Stimulated activated naive CD4-positive, alpha-beta T cell (primary cell): ENCODE results near the gene SYT11.
"Not testable (repeated sequence)": the region's sequence is repeated elsewhere in the genome, so short reads cannot be mapped to it uniquely, and the experiment has no call there.

Experiments
- DNase-seq, 6 experiments: peaks; one replicate each; lab custom pipeline; 2025; lab: John Stamatoyannopoulos, UW

Gene SYT11

DNA sequence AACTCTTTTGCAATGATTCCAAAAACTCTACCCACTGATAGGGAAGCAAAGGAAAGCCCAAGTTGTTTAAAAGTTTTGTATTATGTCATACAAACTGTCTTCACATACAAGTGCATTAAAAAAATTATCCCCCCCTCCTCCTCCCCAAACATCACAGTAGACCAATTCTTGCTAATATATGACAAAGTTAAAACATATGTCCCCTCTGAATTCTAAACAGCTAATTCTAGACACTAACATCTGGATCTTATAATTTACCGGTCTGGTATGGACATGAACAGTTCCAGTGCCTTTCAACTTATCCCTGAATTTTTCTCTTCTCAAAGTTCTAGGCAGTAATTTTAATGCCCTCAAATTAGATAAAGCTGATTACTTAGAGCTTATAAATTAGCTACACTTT lies 38.4 kb downstream of the SYT11 start:
- no peak for DNase-seq

DNA sequence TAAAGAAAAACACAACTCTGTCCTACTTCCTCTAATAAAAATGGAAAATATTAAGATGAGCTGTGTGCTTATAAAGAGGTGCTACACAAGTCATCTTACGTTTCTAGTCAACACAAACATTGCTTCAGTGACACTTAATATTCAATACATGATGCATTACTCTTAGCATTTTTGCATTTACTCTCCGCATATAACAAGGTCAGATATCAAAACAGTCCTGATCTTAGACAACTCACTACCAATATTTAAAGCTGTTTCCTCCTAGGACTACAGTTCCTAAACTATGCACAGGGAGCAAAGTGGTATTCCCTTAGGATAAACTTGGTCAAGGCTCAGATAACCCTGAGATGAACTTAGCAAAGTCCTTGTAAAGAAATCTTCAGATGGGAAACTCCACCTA lies 39.5 kb downstream of the SYT11 start:
- no peak for DNase-seq

DNA sequence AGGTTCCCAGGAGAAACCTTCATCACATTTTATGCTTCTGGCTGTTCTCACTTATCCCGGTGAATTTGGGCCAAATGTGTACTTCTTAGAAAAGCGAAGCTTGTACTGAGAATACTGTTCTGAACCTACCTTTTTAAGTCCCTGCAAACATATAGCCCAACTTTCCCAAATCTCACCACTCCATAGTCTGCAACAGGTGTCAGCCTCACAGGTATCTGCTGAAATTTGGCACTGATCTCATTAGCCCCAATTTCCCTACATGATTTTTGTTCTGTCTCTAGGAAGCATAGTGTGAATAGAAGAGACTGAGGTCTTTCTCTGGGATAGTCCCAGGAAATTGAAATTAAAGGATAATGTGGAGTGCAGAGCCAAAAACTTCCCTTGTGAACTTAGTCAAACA lies 40.3 kb downstream of the SYT11 start:
- no peak for DNase-seq

DNA sequence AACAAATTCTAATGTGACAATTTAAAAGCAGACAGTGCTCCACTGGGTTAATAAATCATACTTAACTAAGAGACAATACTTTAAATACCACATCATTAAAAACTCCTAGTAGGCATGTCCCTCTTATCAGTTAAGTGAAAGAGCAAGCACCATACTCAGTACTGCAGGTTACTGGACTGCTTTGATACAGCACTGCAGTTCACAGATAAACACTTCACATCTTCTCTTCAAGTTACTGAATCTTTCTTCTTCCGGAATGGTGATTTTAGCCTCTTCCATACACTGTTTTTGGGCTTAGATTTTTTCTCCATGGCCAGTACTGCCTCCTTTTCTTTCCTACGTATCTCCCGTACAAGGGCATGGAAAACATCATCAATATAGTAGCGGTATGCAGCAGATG lies 40.8 kb downstream of the SYT11 start:
- DNase-seq: no peak

DNA sequence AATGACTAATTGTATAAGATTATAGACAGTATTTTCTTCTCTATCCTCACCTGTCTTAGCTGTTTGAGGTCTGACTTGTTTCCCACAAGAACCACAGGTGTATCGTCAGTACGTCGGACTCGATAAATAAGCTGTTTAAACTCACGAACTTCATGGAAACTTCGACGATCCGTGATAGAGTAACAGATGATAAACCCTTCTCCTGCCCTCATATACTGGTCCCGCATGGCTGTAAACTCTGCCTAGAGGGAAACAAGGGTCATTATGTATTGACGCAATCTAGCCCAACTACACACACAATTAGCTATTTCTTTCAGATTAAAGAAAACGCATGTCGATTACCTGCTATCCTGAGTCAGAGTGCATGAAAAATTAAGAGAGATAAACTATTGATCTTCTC lies 44.9 kb downstream of the SYT11 start:
- no peak for DNase-seq

DNA sequence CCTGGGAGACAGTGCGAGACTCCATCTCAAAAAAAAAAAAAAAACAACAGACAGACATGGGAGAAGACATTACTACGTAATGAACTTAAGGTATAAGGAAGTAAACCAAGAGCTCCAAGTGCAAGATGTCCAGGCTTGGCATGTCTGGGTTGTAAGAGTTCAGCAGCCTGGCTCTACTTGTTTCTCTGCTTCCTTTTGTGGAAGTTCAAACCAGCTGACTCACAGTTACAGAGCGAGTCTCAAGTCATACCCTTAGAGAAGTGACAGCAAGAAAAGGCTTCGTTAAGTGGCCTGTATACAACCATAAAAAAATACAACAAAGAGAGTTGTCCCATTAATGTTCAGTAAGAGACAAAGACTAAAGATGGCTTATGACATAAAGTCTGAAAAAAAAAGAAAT lies 50.5 kb downstream of the SYT11 start:
- no peak for DNase-seq

DNA sequence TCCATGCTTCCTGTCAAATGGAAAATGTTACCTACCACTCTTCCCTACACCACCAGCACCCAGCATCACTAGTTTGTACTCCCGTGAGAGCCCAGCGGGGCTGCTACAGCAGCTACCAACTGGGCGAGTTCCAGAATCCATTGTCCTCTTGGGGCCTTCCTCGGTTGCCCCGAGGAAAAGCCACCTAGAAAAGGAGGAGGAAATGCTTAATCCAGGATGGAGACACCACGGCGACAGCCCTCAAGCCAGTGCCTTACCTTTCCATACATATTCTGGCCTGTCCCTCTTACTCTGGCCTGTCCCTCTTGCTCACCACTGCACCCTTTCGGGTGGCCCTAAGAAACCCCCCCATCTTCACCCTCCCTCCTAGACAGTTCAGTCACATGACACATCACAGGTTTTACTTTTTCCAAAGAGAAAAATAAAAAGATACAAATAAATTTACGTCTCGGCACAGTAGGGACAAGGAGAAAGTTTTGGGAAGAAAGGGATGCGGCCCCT lies 51.3 kb downstream of the SYT11 start:
- DNase-seq: peak in 1 of 6 experiments; percentile 25

DNA sequence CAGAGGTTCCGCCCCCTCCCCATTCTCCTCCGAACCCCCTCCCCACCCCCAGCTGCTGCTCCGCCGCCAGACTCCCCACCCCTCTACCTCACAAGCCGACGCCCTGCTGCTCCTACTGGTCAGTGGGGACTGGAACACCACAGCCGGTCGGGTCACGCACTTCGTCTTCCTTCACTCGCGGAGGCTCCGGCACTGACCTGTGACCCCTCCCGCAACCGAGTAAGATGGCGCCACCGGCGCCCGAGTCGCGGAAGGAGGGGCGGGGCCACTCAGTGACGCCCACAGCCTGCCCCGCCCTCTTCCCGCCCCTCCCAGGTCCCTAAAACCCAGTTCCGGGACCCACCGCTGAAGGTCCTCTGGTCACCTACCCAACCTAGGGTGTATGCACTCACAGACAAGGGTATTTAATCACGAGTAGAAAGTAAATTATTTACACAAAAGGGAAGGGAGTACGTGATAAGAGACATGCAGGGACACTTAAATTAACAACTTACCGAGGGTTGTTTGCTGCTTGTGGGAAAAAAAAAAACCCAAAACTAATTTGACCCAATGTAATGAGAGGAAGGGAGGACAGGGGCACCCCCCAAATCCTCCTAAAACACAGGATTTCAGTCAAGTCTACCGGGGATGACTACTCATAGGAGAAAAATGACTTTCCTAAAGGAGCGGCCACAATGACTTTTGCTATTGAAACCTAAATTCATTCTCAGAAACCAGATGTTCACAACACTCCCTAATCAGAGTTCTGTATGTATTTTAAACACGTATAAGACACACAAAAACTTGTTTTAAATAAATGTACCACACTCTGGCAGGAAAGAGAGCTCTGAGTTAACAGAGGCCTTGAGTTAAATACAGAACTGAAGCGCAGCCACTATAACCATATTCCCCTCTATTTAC lies 52.0 kb downstream of the SYT11 start, which contains the start of gene RIT1:
RIT1 (minus strand) TSS at position 194 of the 900 bp plus-strand sequence. CDS start 588 bp downstream, outside the sequence.
- DNase-seq: peak; percentile 62 to 83 (median 78)

DNA sequence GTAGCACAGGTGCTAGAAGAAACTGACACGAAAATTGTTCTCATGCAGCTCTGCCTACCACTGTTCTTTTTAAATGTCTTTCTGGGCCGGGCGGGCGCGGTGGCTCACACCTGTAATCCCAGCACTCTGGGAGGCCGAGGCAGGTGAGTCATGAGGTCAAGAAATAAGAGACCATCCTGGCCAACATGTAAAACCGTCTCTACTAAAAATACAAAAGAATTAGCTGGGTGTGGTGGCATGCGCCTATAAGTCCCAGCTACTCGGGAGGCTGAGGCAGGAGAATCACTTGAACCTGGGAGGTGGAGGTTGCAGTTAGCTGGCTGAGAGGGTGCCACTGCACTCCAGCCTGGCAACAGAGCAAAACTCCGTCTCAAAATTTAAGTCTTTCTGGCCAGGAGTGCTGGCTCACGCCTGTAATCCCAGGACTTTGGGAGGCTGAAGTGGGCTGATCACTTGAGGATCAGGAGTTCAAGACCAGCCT lies 52.7 kb downstream of the SYT11 start:
- DNase-seq: no peak

DNA sequence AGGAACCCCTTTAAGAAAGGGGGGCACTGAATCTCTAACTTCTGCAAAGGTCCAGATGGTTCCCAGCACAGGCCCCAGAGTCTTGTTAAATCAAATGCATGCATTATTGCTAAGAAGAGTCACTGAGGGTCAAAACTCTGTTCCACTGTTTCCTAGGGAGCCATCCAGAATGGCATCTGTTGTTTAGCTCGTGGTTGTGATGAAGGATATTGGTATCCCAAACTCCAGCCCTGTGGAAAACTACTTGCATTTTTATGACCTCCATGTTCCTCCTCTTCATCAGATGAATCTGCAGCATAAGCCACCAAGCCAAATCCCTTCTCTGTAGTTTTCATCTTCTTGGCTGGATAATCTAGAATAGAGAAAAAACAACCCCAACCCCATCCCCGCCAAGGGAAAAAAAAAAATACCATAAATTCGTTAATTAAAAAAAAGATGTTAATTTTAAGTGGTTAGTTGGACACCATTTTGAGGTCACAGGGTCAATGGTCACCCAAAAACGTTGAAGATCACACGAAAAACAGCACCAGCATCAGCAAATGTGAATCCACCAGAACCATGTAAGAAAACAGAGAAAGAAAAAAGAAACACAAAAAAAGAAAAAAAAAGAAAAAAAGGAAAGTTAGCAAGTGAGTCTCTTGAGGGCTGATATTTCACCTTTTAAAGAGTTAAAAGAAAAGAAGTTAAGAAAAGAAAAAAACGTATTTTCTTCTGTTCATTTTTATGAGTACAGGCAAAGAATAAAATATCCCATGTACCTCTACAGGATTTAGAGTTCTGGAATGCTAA lies 54.8 kb downstream of the SYT11 start:
- no peak for DNase-seq

DNA sequence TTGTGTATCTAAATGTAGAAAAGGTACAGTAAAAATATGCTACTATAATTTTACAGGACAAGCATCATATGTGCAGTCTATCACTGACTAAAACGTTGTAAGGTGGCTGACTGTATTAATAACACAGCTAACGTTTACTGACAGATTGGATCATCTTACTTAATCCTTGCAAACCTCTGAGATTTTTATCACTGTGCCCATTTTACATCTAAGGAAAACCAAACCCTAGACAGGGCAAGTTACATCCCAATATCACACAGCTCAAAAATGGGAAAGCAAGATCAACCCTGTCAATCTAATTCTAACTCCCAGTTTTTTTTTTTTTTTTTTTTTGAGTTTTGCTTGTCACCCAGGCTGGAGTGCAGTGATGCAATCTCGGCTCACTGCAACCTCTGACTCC lies 59.3 kb downstream of the SYT11 start:
- DNase-seq: no peak

DNA sequence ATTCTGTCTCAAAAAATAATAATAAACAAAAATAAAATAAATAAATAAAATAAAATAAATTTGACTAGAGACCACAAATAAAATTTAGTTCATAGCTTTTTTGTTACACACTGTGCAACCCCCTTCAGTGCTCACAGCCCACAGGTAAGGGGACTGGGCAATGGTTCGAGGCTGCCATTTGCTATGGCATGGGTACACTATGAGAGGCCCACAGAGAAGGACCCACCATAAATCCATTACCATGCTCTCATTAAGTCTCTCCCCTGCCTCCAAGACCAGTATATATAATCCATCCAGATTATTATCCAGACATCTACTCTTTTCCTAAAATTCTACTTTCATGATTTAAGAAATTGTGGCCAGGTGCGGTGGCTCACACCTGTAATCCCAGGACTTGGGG lies 60.4 kb downstream of the SYT11 start:
- no peak for DNase-seq

DNA sequence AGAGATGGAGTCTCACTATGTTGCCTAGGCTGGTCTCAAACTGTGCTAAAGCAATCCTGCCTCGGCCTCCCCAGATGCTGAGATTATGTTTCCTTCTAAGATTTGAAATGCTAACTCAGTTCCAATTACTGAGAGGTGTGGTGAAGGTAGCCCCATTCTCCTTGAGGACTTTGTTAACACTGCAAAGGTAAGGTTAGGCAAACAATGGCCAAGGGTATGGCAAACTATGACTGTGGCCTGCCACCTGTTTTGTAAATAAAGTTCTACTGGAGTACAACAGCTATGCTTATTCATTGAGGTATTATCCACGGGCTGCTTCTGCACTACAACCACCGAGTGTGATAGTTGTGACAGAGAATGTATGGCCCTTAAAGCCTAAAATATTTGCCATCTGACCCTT lies 61.4 kb downstream of the SYT11 start:
- no peak for DNase-seq

DNA sequence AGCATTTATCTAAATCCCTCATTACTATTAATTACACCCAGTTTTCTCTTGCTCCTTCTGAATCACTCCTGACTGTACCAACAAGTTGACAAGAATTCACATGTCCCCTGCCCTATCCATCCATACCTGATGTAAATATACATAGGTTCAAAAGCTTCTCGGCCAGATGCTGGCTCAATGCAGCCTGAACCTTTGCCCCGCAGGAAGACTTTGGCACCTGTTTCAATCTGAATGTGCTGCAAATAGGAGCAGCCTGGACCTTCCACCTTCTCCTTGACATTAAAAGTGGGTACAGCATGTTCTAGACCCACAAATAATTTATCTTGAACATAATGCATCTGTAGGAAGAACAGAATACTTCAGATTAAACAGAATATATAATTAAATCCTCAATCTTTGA lies 66.1 kb downstream of the SYT11 start:
- DNase-seq: no peak

DNA sequence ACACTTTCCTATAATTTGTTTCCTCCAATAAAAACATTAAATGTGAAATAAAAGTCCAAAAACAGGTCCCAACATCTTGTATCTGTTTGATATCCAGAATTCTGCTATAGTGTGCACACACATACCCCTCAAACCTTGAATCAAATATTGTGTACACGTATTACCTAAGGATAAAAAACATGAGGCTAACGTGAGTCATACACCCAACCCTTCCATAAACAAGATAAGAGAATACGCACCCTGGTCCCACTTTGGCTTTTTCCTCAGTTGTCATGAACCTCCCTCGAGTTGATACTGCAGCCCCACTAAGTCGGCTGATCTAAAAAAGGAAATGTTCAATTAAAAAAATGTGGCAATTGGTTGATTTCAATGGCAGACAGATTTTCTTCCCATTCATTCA lies 69.7 kb downstream of the SYT11 start:
- DNase-seq: no peak

DNA sequence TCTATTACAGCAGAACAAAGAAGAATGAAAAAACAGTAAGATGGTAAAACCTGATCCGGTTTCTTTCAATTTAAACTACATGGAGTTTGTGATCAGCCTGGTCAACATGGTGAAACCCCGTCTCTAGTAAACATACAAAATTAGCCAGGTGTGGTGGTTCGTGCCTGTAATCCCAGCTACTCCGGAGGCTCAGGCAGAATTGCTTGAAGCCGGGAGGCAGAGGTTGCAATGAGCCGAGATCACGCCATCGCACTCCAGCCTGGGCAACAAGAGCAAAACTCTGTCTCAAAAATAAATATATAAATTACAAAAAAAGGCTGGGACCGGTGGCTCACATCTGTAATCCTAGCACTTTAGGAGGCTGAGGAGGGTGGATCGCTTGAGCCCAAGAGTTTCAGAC lies 71.4 kb downstream of the SYT11 start:
- not testable (repeated sequence) for DNase-seq

DNA sequence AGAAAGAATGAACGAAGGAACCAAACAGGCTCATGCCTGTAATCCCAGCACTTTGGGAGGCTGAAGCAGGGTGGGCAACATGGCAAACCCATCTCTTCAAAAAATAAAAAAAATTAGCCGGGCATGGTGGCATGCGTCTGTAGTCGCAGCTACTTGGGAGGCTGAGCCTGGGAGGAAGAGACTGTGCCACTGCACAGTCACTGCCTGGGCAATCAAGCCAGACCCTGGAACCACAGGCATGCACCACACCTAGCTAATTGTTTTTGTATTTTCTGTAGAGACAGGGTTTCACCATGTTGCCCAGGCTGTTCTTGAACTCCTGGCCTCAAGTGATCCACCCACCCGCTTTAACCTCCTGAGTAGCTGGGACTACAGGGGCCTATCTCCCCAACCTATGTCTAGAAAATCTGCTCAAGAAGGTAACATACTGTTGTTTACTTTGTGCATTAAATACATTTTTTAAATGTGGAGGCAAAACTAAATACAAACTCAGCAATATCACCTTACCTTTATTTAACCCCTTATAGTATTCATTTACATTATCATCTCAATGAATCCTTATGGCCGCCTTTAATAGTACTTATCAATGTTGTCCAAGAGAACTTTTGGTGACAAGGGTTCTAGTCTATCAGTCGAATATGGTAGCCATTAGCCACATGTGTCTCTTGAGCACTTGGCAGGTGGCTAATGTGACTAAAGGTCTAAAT lies 72.1 kb downstream of the SYT11 start:
- DNase-seq: no peak

DNA sequence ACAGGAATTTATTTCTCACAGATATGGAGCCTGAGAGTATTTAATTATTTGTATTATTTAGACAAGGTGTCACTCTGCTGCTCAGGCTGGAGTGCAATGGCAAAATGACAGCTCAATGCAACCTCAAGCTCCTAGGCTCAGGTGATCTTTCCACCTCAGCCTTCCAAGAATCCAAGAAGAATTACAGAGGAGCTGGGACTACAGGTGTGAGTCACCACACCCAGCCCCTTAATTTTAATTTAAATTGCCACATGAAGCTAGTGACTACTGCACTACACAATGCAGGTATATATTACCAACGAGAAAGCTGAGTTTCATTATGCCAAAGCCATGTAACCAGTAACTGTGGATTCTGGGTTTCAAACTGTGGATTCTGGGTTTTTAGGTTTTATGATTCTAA lies 72.7 kb downstream of the SYT11 start:
- no peak for DNase-seq

DNA sequence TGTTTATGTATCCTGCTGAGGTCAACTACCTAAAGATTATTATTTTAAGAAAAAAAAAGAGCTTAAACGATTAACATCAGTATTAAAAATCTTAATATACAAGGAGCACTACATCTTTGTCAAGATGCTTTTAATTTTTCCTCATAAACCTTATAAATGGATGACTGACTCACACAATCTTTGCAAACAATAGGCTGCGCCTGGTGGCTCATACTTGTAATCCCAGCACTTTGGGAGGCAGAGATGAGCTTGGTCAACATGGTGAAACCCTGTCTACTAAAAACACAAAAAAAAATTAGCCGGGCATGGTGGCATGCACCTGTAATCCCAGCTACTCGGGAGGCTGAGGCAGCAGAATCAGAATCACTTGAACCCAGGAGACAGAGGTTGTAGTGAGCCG lies 73.1 kb downstream of the SYT11 start:
- DNase-seq: no peak

DNA sequence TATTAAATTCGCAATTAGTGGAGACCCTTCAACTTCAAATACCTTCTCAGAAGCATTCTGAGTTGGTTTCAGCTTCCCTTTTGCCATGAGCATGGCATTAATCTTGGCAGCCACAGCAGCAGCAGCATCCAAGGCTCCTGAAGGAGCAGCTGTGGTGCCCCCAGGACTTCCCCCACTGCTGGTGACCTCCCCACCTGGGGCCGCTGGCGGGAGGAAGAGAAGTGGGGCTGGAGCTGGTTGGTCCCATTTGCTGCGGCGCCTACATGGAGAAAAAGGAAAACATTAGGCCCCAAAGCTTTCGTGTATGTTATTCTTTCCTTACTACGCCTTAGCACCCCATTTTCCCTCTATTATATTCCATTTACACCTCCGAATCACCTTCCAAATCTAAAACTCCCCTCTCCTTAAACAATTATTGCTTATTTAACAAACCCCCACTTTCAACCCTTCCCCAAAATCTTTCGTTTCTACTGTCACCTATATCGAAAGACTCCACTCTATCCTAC lies 74.3 kb downstream of the SYT11 start:
- DNase-seq: peak in 2 of 6 experiments; percentile 22 to 36

DNA sequence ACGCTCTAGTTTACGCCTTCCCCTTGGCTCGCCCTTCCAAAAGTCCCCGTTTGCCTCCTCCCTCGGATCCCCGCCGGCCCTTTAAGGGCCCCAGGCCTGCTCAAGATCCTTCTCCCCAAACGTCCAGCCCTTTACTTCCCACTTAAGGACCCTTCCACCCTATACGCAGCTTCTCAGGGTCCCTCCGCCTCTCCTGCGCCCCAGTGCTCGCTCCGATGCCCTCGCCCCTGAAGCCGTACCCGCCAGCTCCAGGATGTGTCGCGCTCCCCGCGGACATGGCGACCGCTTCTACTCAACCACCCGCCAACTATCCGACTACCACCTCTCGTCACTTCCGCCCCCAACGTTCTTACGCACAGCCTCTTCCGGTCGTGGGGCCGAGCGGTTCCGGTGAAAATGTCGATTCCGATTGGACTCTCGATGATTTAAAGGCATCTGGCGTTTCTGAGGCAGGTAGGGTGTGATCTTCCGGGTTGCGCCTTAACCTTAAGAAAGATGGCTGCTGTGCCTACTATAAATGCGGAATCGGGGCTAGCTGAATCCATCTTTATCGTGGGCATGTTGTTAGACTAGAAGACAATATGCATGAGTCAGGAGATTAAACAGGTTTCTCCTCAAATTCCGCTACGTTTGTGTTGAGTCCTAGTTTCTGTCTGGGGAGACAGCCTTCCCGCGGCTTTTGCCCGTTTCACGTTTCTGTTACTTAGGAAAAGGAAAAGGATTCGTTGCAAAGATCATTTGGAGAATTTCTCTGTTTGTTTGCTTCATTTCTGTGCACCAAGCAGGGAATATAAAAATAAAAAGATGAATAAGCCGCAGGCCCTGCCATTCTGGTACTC lies 74.9 kb downstream of the SYT11 start, which contains the start of gene KHDC4:
KHDC4 (minus strand) TSS at position 317 of the 839 bp plus-strand sequence; CDS start at position 277, 40 bp downstream.
- peak; percentile 81 to 97 (median 94) for DNase-seq
